Thyroid gland (tissue), 4 donors: Measurements from ENCODE around the gene PIERCE2.

ENCODE experiments used
- POLR2A ChIP-seq, 2 donors: fragments of 450-650 bp; IDR thresholded peaks; one replicate each; pipeline ENCODE4 v1.6.1; 2017; ENCODE audit warnings: antibody characterized with exemption in 2 of 2, mild to moderate bottlenecking in 2 of 2, moderate library complexity in 1 of 2
- TF ChIP-seq, protein P1 (sequence below), 6 experiments: fragments of 200-600 bp in 3 of 6; fragments of 450-650 bp in 3 of 6; sonication (generic) in 3 of 6; IDR thresholded peaks; one replicate each; pipeline ENCODE4 v1.5.1; 2016 to 2019; ENCODE audit warnings: antibody characterized with exemption in 6 of 6, mild to moderate bottlenecking in 2 of 6, inconsistent platforms in 1 of 6, moderate library complexity in 1 of 6

DNA sequence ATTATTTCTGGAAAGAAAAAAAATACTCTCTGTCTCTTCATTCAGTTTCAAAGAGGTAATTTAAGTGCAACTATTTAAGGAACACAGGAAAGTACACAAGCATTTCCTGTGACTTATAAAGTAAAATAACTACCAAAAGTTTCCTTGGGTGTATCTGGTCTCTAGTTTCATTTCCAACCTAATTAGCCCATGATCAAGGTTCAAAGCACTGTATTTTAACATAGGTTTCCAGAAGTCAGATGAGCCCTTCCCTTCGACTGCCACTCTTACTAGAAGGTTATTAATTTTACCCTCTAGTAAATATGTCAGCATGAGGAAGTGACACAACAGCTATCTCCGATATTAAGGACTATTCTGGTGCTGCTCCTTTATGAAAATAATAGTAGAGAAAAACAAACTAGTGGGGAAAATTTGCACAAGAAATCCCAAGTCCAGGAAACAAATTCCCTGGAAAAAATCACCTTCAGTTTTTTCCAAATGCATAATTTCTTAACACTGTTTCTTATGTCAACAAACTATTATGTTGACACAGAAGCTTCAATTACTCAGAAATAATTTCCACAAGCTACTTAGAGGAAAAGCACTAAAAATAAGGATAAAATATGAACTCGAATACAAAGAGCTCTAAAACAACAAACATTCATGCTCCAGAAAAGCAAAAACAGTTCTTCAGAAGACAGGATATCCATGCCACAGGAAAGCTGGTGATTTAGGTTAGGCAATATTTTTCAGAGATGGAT, 35.4 kb upstream of the PIERCE2 start:
- TF ChIP-seq POLR2A (IDR thresholded peaks at IDR 0.05), result no peak
- TF ChIP-seq, protein P1, sequence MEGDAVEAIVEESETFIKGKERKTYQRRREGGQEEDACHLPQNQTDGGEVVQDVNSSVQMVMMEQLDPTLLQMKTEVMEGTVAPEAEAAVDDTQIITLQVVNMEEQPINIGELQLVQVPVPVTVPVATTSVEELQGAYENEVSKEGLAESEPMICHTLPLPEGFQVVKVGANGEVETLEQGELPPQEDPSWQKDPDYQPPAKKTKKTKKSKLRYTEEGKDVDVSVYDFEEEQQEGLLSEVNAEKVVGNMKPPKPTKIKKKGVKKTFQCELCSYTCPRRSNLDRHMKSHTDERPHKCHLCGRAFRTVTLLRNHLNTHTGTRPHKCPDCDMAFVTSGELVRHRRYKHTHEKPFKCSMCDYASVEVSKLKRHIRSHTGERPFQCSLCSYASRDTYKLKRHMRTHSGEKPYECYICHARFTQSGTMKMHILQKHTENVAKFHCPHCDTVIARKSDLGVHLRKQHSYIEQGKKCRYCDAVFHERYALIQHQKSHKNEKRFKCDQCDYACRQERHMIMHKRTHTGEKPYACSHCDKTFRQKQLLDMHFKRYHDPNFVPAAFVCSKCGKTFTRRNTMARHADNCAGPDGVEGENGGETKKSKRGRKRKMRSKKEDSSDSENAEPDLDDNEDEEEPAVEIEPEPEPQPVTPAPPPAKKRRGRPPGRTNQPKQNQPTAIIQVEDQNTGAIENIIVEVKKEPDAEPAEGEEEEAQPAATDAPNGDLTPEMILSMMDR (IDR thresholded peaks at IDR 0.05), result no peak
